Natural killer cell treated with Interleukin-12 subunit alpha and Interleukin-12 subunit beta and Interleukin-15 and Interleukin-18, amount 100 ng/mL, for 72 hours (primary cell): ENCODE measurements around the gene ZNF184. TPM values are rescaled to one million over a fixed set of nuclear protein-coding genes. Genes with fewer than 3 reads are reported as not detected.

ENCODE experiments used
- ATAC-seq, 2 donors: fragments of 150-1000 bp; cut with Tn5 transposase in 1 of 2; sonication (Bioruptor Pico), chemical (Tn5 transposase) in 1 of 2; 2 replicates each; pipeline ENCODE4 v1.10.0; 2021
- DNase-seq: peaks from one replicate; pipeline ENCODE4 v3.0.0; 2022; ENCODE audit warnings: low spot score
- H3K27ac Mint-ChIP-seq, 2 donors: 1 replicate in 1 of 2; 2 replicates in 1 of 2; pipeline ENCODE4 v1.8.0; 2022; ENCODE audit warnings: mixed read lengths in 2 of 2, mild to moderate bottlenecking in 1 of 2, moderate library complexity in 1 of 2
- H3K27me3 Mint-ChIP-seq, 2 donors: 1 replicate in 1 of 2; 2 replicates in 1 of 2; pipeline ENCODE4 v1.8.0; 2022; ENCODE audit warnings: mixed read lengths in 2 of 2
- H3K36me3 Mint-ChIP-seq: one replicate; pipeline ENCODE4 v1.8.0; 2022; ENCODE audit warnings: mixed read lengths
- H3K4me1 Mint-ChIP-seq, 2 donors: 1 replicate in 1 of 2; 2 replicates in 1 of 2; pipeline ENCODE4 v1.8.0; 2022; ENCODE audit warnings: low read depth in 2 of 2, mixed read lengths in 2 of 2, mild to moderate bottlenecking in 1 of 2
- H3K4me3 Mint-ChIP-seq: one replicate; pipeline ENCODE4 v1.8.0; 2022; ENCODE audit warnings: mixed read lengths
- H3K9me3 Mint-ChIP-seq: 2 replicates; pipeline ENCODE4 v1.8.0; 2022; ENCODE audit warnings: mixed read lengths
- total RNA-seq, 2 donors: library from RNA; stranded (reverse); gene quantifications; one replicate each; pipeline ENCODE4 v1.2.3, GENCODE V29; 2022

The ZNF184 gene
- 1 to 10 TPM; 6.4 to 8.6 TPM for total RNA-seq

GRCh38 chr6:27472617-27473400, at the start of gene ZNF184:
TSS of gene ZNF184 (minus strand) at chr6:27473105. CDS start at chr6:27472294, 811 bp downstream.
- Mint-ChIP-seq H3K4me3 (peak within 1 kb of the TSS; percentile 96), H3K27ac (peak within 1 kb of the TSS; percentile 87 to 96), H3K9me3 (no peaks in the 10 kb centered on the region), H3K4me1 (peaks cover 35 to 44% of the 10 kb centered on the region in 2 donors), H3K27me3 (no peaks in the 10 kb centered on the region), H3K36me3 (peaks cover 24% of the 10 kb centered on the region)
- DNase-seq (peak; percentile 93), ATAC-seq (peak; percentile 95 to 98)

- H3K4me1 Mint-ChIP-seq, result peaks cover 14 to 15% of the 10 kb centered on the region in 2 donors
Observed at GRCh38 chr6:27518881-27519795, 46.2 kb upstream of the ZNF184 start.

GRCh38 chr6:27517928-27518787, 45.3 kb upstream of the ZNF184 start:
- ATAC-seq (no peak), DNase-seq (no peak)
- Mint-ChIP-seq H3K9me3 (no peaks in the 10 kb centered on the region), H3K4me3 (peak overlapping the region; percentile 96), H3K4me1 (peaks cover 14 to 15% of the 10 kb centered on the region in 2 donors), H3K36me3 (no peaks in the 10 kb centered on the region), H3K27me3 (peaks cover 25 to 40% of the 10 kb centered on the region in 2 donors), H3K27ac (peak overlapping the region in 1 of 2 donors; percentile 96)

More at GRCh38 chr6:27518881-27519795, 46.2 kb upstream of the ZNF184 start:
- ATAC-seq, result peak; percentile 86 to 87
- no peaks in the 10 kb centered on the region for H3K9me3 Mint-ChIP-seq
- H3K27ac Mint-ChIP-seq, result peak overlapping the region; percentile 88 to 96
- peaks cover 29 to 43% of the 10 kb centered on the region in 2 donors for H3K27me3 Mint-ChIP-seq
- H3K4me3 Mint-ChIP-seq, result peak overlapping the region; percentile 96
- no peaks in the 10 kb centered on the region for H3K36me3 Mint-ChIP-seq
- no peak for DNase-seq

GRCh38 chr6:27517238-27517637, 44.3 kb upstream of the ZNF184 start:
- H3K4me3 Mint-ChIP-seq, result no peak overlapping the region
- no peak overlapping the region for H3K27ac Mint-ChIP-seq
- ATAC-seq (no peak), DNase-seq (no peak)
- H3K36me3 Mint-ChIP-seq, result no peaks in the 10 kb centered on the region
- peaks cover 14 to 15% of the 10 kb centered on the region in 2 donors for H3K4me1 Mint-ChIP-seq
- H3K9me3 Mint-ChIP-seq, result no peaks in the 10 kb centered on the region
- H3K27me3 Mint-ChIP-seq, result peaks cover 29 to 48% of the 10 kb centered on the region in 2 donors

GRCh38 chr6:27514906-27515495, 42.1 kb upstream of the ZNF184 start:
- Mint-ChIP-seq H3K27ac (no peak overlapping the region), H3K27me3 (peaks cover 42 to 65% of the 10 kb centered on the region in 2 donors)
- ATAC-seq, result no peak

GRCh38 chr6:27512525-27512924, 39.6 kb upstream of the ZNF184 start:
- no peaks in the 10 kb centered on the region for H3K36me3 Mint-ChIP-seq
- ATAC-seq (no peak), DNase-seq (no peak)
- H3K4me1 Mint-ChIP-seq, result no peaks in the 10 kb centered on the region
- H3K27ac Mint-ChIP-seq, result no peak overlapping the region
- peaks cover 51 to 72% of the 10 kb centered on the region in 2 donors for H3K27me3 Mint-ChIP-seq
- H3K4me3 Mint-ChIP-seq, result no peak overlapping the region
- no peaks in the 10 kb centered on the region for H3K9me3 Mint-ChIP-seq

More at GRCh38 chr6:27514906-27515495, 42.1 kb upstream of the ZNF184 start:
- Mint-ChIP-seq H3K4me3 (no peak overlapping the region), H3K36me3 (no peaks in the 10 kb centered on the region), H3K4me1 (peaks cover 14 to 15% of the 10 kb centered on the region in 2 donors), H3K9me3 (no peaks in the 10 kb centered on the region)
- DNase-seq, result no peak

GRCh38 chr6:27507041-27507956, 34.4 kb upstream of the ZNF184 start:
- Mint-ChIP-seq H3K36me3 (no peaks in the 10 kb centered on the region), H3K27ac (no peak overlapping the region), H3K4me1 (peaks cover 18 to 24% of the 10 kb centered on the region in 2 donors), H3K9me3 (no peaks in the 10 kb centered on the region), H3K4me3 (no peak overlapping the region), H3K27me3 (peaks cover 26 to 37% of the 10 kb centered on the region in 2 donors)
- ATAC-seq (no peak), DNase-seq (no peak)

- DNase-seq (no peak), ATAC-seq (peak in 1 of 2 donors; percentile 45)
- Mint-ChIP-seq H3K9me3 (no peaks in the 10 kb centered on the region), H3K27me3 (peaks cover 17 to 22% of the 10 kb centered on the region in 2 donors), H3K36me3 (no peaks in the 10 kb centered on the region), H3K4me3 (no peak overlapping the region), H3K27ac (peak overlapping the region in 1 of 2 donors; percentile 13), H3K4me1 (peaks cover 21 to 26% of the 10 kb centered on the region in 2 donors)
Observed at GRCh38 chr6:27505209-27506027, 32.5 kb upstream of the ZNF184 start.

GRCh38 chr6:27503436-27504030, 30.6 kb upstream of the ZNF184 start:
- peak; percentile 77 for DNase-seq
- ATAC-seq, result peak; percentile 68 to 71
- no peaks in the 10 kb centered on the region for H3K36me3 Mint-ChIP-seq
- H3K9me3 Mint-ChIP-seq, result no peaks in the 10 kb centered on the region
- peaks cover 16 to 22% of the 10 kb centered on the region in 2 donors for H3K27me3 Mint-ChIP-seq
- peaks cover 21 to 26% of the 10 kb centered on the region in 2 donors for H3K4me1 Mint-ChIP-seq
- H3K27ac Mint-ChIP-seq, result peak overlapping the region; percentile 90 to 91
- peak overlapping the region; percentile 95 for H3K4me3 Mint-ChIP-seq

- no peaks in the 10 kb centered on the region for H3K36me3 Mint-ChIP-seq
- peak overlapping the region; percentile 90 to 91 for H3K27ac Mint-ChIP-seq
- peaks cover 21 to 26% of the 10 kb centered on the region in 2 donors for H3K4me1 Mint-ChIP-seq
- peak overlapping the region; percentile 95 for H3K4me3 Mint-ChIP-seq
- no peaks in the 10 kb centered on the region for H3K9me3 Mint-ChIP-seq
- peak; percentile 66 for DNase-seq
- ATAC-seq, result peak; percentile 82 to 83
- H3K27me3 Mint-ChIP-seq, result peaks cover 20 to 27% of the 10 kb centered on the region in 2 donors
Observed at GRCh38 chr6:27502508-27503435, 29.9 kb upstream of the ZNF184 start.
